ENCODE measurements around the gene RPTOR.

The RPTOR gene

DNA sequence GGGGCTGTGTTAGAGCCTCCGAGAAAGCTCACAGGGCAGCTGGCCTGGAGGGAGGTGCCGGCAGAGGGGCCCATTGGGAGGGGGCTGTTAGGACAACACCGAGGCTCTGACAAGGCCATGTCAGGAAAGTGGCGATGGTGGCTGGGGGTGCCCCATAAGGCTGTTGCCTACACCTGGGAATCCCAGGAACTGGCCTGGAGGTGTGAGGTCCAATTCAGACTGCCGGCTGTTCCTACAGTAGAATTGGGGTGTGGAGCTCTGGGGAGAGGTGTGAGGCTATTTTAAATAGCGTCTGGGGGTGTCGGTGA is 292.0 kb downstream of the RPTOR start:
- TF ChIP-seq, protein P1, sequence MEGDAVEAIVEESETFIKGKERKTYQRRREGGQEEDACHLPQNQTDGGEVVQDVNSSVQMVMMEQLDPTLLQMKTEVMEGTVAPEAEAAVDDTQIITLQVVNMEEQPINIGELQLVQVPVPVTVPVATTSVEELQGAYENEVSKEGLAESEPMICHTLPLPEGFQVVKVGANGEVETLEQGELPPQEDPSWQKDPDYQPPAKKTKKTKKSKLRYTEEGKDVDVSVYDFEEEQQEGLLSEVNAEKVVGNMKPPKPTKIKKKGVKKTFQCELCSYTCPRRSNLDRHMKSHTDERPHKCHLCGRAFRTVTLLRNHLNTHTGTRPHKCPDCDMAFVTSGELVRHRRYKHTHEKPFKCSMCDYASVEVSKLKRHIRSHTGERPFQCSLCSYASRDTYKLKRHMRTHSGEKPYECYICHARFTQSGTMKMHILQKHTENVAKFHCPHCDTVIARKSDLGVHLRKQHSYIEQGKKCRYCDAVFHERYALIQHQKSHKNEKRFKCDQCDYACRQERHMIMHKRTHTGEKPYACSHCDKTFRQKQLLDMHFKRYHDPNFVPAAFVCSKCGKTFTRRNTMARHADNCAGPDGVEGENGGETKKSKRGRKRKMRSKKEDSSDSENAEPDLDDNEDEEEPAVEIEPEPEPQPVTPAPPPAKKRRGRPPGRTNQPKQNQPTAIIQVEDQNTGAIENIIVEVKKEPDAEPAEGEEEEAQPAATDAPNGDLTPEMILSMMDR (IDR thresholded peaks at IDR 0.05; ENCODE audit: control insufficient read depth, insufficient read depth, low read depth, low read length, missing control alignments) = no peak
- H3K4me3 ChIP-seq (ENCODE audit: control insufficient read depth, low read depth, low read length) = no peak overlapping the region
- DNase-seq (ENCODE audit: low read depth) = no peak

- no peak overlapping the region for H3K4me3 ChIP-seq (ENCODE audit: control insufficient read depth, low read depth, low read length)
- TF ChIP-seq, protein P1 (IDR thresholded peaks at IDR 0.05; ENCODE audit: control insufficient read depth, insufficient read depth, low read depth, low read length, missing control alignments) = no peak
- DNase-seq (ENCODE audit: low read depth) = no peak
These were observed 292.4 kb downstream of the RPTOR start for GRCh38 chr17:80836971-80837481.

GRCh38 chr17:80837711-80838110 is 293.1 kb downstream of the RPTOR start:
- no peak for DNase-seq (ENCODE audit: low read depth)
- TF ChIP-seq, protein P1 (IDR thresholded peaks at IDR 0.05; ENCODE audit: control insufficient read depth, insufficient read depth, low read depth, low read length, missing control alignments) = no peak

DNA sequence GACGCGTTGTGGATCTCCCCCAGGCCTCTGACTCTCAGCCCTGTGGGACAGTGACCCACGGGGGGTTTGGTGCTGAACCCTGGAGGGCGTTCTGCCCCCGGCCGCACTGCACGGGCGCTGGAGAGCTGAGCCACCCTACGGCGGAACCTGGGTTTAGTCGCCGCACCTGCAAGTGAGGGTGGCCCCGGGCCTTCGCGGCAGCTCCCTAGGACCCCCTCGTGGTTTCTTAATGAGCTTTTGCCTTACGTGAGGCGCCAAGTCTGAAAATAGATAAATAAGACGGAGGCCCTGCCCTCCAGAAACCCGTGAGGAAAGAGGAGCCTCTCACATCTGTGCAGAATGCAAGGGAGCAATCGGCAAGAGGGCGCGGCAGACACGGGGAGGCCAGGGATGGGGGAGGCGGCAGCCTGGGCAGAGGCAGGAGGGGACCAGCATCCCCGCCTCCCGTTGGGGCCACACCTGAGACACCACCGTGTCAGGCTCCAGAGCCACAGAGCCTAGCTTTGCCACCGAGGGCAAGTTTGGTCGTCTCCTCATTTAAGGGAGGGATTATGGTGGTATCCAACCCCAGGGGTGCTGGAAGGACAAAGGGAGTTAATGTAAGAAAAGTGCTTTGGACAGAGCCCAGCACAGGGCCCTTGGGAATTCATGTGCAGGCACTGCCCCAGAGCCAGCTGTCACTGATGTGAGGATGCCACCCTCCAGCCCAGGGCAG is 293.8 kb downstream of the RPTOR start:
- no peak for DNase-seq (ENCODE audit: low read depth)
- TF ChIP-seq, protein P1 (IDR thresholded peaks at IDR 0.05; ENCODE audit: control insufficient read depth, insufficient read depth, low read depth, low read length, missing control alignments) = no peak
- H3K4me3 ChIP-seq (ENCODE audit: control insufficient read depth, low read depth, low read length) = no peak overlapping the region

More at GRCh38 chr17:80837711-80838110, 293.1 kb downstream of the RPTOR start:
- H3K4me3 ChIP-seq (ENCODE audit: control insufficient read depth, low read depth, low read length) = no peak overlapping the region

DNA sequence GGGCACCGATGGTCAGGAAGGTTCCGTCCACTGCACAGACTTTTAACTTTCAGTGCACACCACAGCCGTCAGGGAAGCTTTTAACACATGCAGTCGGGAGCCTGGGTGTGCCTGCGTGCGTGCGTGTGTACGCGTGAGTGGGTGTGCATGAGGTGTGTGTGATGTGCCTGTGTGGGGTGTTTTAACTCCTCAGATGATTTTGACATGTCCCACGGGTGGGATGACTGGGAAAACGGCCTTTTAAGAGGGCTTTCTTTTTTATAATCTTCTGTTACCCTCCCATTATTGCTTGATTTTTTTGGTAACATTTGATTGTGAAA is 294.3 kb downstream of the RPTOR start:
- DNase-seq (ENCODE audit: low read depth) = no peak
- TF ChIP-seq, protein P1 (IDR thresholded peaks at IDR 0.05; ENCODE audit: control insufficient read depth, insufficient read depth, low read depth, low read length, missing control alignments) = no peak
- no peak overlapping the region for H3K4me3 ChIP-seq (ENCODE audit: control insufficient read depth, low read depth, low read length)

- H3K4me3 ChIP-seq (ENCODE audit: control insufficient read depth, low read depth, low read length) = no peak overlapping the region
- DNase-seq (ENCODE audit: low read depth) = no peak
- TF ChIP-seq, protein P1 (IDR thresholded peaks at IDR 0.05; ENCODE audit: control insufficient read depth, insufficient read depth, low read depth, low read length, missing control alignments) = no peak
These were observed 294.9 kb downstream of the RPTOR start for GRCh38 chr17:80839511-80839941.
